Right lobe of liver (tissue), 6 donors: ENCODE data around the gene SLC41A3. TPM values are rescaled to one million over a fixed set of nuclear protein-coding genes. Genes with fewer than 3 reads are reported as not detected.
A peak's percentile ranks its signal among the peaks of the same experiment; 100 is the strongest.

ENCODE experiments used
- ATAC-seq, 4 donors: fragments of 200-7000 bp; cut with Tn5 transposase; one replicate each; pipeline ENCODE4 v1.9.1; 2020; ENCODE audit warnings: mild to moderate bottlenecking in 4 of 4, moderate library complexity in 4 of 4
- DNase-seq, 3 donors: peaks; one replicate each; pipeline ENCODE4 v3.0.0-alpha.2; 2020
- H3K27ac ChIP-seq, 3 donors: fragments of 200-600 bp; one replicate each; pipeline ENCODE4 v1.8.0; 2022
- H3K27me3 ChIP-seq, 2 donors: fragments of 200-600 bp; one replicate each; pipeline ENCODE4 v1.8.0; 2022
- H3K36me3 ChIP-seq, 4 donors: fragments of 200-600 bp; sonication (generic) in 1 of 4; one replicate each; pipeline versions ENCODE4 v1.5.1 to v1.8.0; 2017 to 2022; ENCODE audit warnings: control low read depth in 1 of 4
- H3K4me1 ChIP-seq, 4 donors: fragments of 200-600 bp; sonication (generic) in 1 of 4; one replicate each; pipeline versions ENCODE4 v1.5.1 to v1.8.0; 2017 to 2022; ENCODE audit warnings: control low read depth in 1 of 4
- H3K4me3 ChIP-seq, 3 donors: fragments of 200-600 bp; one replicate each; pipeline ENCODE4 v1.8.0; 2022
- H3K9me3 ChIP-seq, 4 donors: fragments of 200-600 bp; sonication (generic) in 1 of 4; one replicate each; pipeline versions ENCODE4 v1.5.1 to v1.8.0; 2017 to 2022; ENCODE audit warnings: control low read depth in 1 of 4
- POLR2A ChIP-seq: fragments of 450-650 bp; IDR thresholded peaks from one replicate; pipeline ENCODE4 v1.6.1; 2017; ENCODE audit warnings: antibody characterized with exemption, mild to moderate bottlenecking
- WGBS: methylation state at CpG from one replicate; pipeline ENCODE4 v1.1.6; 2018; ENCODE audit warnings: low coverage, low lambda C conversion rate; ENCODE audit not compliant: insufficient coverage; ENCODE audit errors: missing lambda C conversion rate; 5-methylcytosine and 5-hydroxymethylcytosine counted together
- intact Hi-C, 2 donors: fragments of 100-400 bp; cut with DNase I; formaldehyde crosslinking; loops; one replicate each; pipeline versions ENCODE4 v1.11.2 to v1.14.1; 2022
- total RNA-seq, 6 experiments: library from RNA; depleted of rRNA in 2 of 6; stranded (reverse); fragments of >200 nt in 2 of 6; fragmentation: NEBNext Ultra II Directional in 3 of 6; extraction: Animal tissue kit (Norgen Biotek cat#: 25700) in 3 of 6; gene quantifications; one replicate each; pipeline versions ENCODE4 v1.1.0 to v1.2.4, GENCODE V29; 2016 to 2023
- TF ChIP-seq, protein P1 (sequence below), 4 donors: fragments of 200-600 bp in 3 of 4; fragments of 450-650 bp in 1 of 4; IDR thresholded peaks; one replicate each; pipeline versions ENCODE4 v1.5.1 to v1.8.0; 2016 to 2022; ENCODE audit warnings: antibody characterized with exemption in 4 of 4, mild to moderate bottlenecking in 2 of 4
- donor health status: DM: no; HTN: yes; CAD: no.
- donor health status: DM: no; HTN: no; CAD: no.
- donor health status: DM: no; HTN: no; CAD: no.
- donor health status: DM: no; HTN: yes; CAD: no.
- donor health status: DM: no; HTN: yes; CAD: no.

Gene SLC41A3
- total RNA-seq, 6 experiments from 2014 or later: 12.7 to 29.1 (median 15.9) TPM

GRCh38 chr3:126109146-126109879 is 25.4 kb upstream of the SLC41A3 start:
- TF ChIP-seq POLR2A: no peak
- TF ChIP-seq, protein P1, sequence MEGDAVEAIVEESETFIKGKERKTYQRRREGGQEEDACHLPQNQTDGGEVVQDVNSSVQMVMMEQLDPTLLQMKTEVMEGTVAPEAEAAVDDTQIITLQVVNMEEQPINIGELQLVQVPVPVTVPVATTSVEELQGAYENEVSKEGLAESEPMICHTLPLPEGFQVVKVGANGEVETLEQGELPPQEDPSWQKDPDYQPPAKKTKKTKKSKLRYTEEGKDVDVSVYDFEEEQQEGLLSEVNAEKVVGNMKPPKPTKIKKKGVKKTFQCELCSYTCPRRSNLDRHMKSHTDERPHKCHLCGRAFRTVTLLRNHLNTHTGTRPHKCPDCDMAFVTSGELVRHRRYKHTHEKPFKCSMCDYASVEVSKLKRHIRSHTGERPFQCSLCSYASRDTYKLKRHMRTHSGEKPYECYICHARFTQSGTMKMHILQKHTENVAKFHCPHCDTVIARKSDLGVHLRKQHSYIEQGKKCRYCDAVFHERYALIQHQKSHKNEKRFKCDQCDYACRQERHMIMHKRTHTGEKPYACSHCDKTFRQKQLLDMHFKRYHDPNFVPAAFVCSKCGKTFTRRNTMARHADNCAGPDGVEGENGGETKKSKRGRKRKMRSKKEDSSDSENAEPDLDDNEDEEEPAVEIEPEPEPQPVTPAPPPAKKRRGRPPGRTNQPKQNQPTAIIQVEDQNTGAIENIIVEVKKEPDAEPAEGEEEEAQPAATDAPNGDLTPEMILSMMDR (IDR thresholded peaks at IDR 0.05): no peak
- peak in 1 of 3 donors; percentile 35 for DNase-seq
- Histone ChIP-seq H3K27me3 (no peaks in the 10 kb centered on the region), H3K4me3 (no peak overlapping the region), H3K36me3 (peaks cover 0 to 100% (median 47%) of the 10 kb centered on the region in 4 donors), H3K9me3 (no peaks in the 10 kb centered on the region), H3K4me1 (no peaks in the 10 kb centered on the region), H3K27ac (no peak overlapping the region)
- intact Hi-C loops: no loop called here
- ATAC-seq: peak in 1 of 4 donors; percentile 1
- WGBS: 76% methylated on average over 3 of the region's 13 CpGs

DNA sequence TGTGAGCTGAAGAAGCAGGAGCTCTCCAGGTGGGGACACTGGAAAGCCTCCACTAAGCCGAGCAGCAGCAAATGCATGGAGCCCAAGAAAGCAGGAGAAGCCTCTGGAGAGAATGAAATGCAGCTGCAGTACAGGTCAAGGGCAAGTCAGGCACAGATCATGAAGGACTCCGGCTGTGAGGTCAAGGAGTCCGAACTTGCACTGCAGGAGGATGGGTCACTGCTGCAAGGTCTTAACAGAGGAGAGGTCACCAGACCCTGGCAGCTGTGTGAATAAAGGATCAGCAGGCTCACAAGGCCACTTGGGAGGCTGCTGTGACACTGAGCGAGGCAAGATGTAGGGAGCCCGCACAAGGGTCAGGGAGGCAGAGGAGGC is 24.7 kb upstream of the SLC41A3 start:
- Histone ChIP-seq H3K4me3 (no peak overlapping the region), H3K27ac (no peak overlapping the region), H3K36me3 (peaks cover 0 to 100% (median 47%) of the 10 kb centered on the region in 4 donors), H3K27me3 (no peaks in the 10 kb centered on the region), H3K9me3 (no peaks in the 10 kb centered on the region), H3K4me1 (no peaks in the 10 kb centered on the region)
- 83% methylated on average over 2 of the region's 5 CpGs for WGBS
- peak in 1 of 3 donors; percentile 31 for DNase-seq
- intact Hi-C loops: no loop called here
- no peak for ATAC-seq
- TF ChIP-seq, protein P1 (IDR thresholded peaks at IDR 0.05): no peak
- TF ChIP-seq POLR2A: no peak

GRCh38 chr3:126107957-126108675 is 24.2 kb upstream of the SLC41A3 start:
- no peaks in the 10 kb centered on the region for H3K27me3 ChIP-seq
- H3K27ac ChIP-seq: no peak overlapping the region
- no peaks in the 10 kb centered on the region for H3K4me1 ChIP-seq
- TF ChIP-seq, protein P1 (IDR thresholded peaks at IDR 0.05): no peak
- no peak for TF ChIP-seq POLR2A
- peaks cover 0 to 100% (median 47%) of the 10 kb centered on the region in 4 donors for H3K36me3 ChIP-seq
- intact Hi-C loops: no loop called here
- ATAC-seq (no peak), DNase-seq (peak in 2 of 3 donors; percentile 35 to 36)
- H3K9me3 ChIP-seq: no peaks in the 10 kb centered on the region
- 95% methylated on average over 4 of the region's 8 CpGs for whole genome bisulfite sequencing
- no peak overlapping the region for H3K4me3 ChIP-seq

DNA sequence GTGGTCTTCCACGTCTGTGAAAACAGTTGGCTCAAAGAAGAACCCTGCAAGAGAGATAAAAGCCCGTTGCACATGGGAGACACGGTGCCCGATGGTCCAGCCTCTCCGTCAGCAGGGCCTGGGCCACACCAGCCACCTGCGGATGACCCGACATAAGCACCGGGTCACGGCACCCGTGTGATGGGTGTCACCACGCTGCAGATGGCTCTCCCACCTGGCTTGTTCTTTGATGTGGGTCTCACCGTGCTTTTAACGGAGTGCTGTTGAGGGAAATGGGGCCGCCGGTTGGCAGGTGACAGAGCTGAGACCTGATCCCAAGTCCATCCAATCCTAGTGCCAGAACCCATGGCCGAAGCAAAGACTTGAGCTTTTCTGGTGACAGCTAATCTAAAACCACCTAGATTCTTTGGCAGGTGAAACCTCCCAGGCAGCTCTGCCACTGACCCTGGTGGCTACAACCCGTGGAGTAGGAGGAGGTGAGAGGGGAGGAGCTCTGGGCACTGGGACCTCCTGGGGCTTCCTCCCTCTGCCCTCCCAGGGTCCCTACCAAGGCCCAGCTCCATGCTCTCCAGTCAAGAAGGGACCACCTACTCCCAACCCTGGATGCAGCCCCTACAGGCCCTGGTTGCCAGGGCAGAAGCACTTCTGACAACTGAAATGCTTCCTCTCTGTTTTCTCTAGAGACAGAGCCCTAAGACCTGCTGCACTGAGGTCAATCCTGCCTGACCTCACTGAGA is 23.4 kb upstream of the SLC41A3 start:
- TF ChIP-seq POLR2A: no peak
- TF ChIP-seq, protein P1 (IDR thresholded peaks at IDR 0.05): no peak
- Histone ChIP-seq H3K4me3 (no peak overlapping the region), H3K9me3 (no peaks in the 10 kb centered on the region), H3K27me3 (no peaks in the 10 kb centered on the region), H3K27ac (no peak overlapping the region), H3K36me3 (peaks cover 0 to 100% (median 47%) of the 10 kb centered on the region in 4 donors), H3K4me1 (no peaks in the 10 kb centered on the region)
- no peak for ATAC-seq
- 80% methylated on average over 1 of the region's 17 CpGs for whole genome bisulfite sequencing
- intact Hi-C loops: no loop called here
- peak in 1 of 3 donors; percentile 36 for DNase-seq
